Choroid plexus epithelial cell (primary cell): Measurements from ENCODE around the gene BTG4.
A peak's percentile ranks its signal among the peaks of the same experiment; 100 is the strongest.

ENCODE experiments used
- DNase-seq: peaks from one replicate; pipeline ENCODE4 v3.0.0-alpha.2; 2010; ENCODE audit warnings: low read depth
- H3K4me3 ChIP-seq: 2 replicates; pipeline ENCODE4 v1.5.1; 2011; ENCODE audit warnings: low read depth, mild to moderate bottlenecking, control low read depth, low read length, moderate library complexity
- CTCF ChIP-seq: conservative IDR thresholded peaks from 2 replicates; pipeline ENCODE4 v1.5.1; 2011; ENCODE audit warnings: low read depth, mild to moderate bottlenecking, control low read depth, inconsistent platforms, low read length, moderate library complexity

BTG4 gene

GRCh38 chr11:111462329-111462728, 49.9 kb downstream of the BTG4 start:
- no peak for DNase-seq
- TF ChIP-seq CTCF, result no peak
- H3K4me3 ChIP-seq, result no peak overlapping the region

- no peak overlapping the region for H3K4me3 ChIP-seq
- TF ChIP-seq CTCF, result no peak
- no peak for DNase-seq
Measured at GRCh38 chr11:111461460-111462235, 50.5 kb downstream of the BTG4 start.

GRCh38 chr11:111460856-111461255, 51.3 kb downstream of the BTG4 start:
- no peak overlapping the region for H3K4me3 ChIP-seq
- TF ChIP-seq CTCF, result no peak
- peak; percentile 15 for DNase-seq

GRCh38 chr11:111460340-111460739, 51.8 kb downstream of the BTG4 start:
- H3K4me3 ChIP-seq, result no peak overlapping the region
- no peak for DNase-seq
- no peak for TF ChIP-seq CTCF

- peak; percentile 7 for TF ChIP-seq CTCF
- no peak for DNase-seq
- no peak overlapping the region for H3K4me3 ChIP-seq
Measured at GRCh38 chr11:111459506-111460270, 52.5 kb downstream of the BTG4 start.

GRCh38 chr11:111457731-111458368, 54.3 kb downstream of the BTG4 start:
- no peak for DNase-seq
- no peak overlapping the region for H3K4me3 ChIP-seq
- TF ChIP-seq CTCF, result no peak
